GM21367 (cell line): ENCODE measurements around the gene TMSB10.
"Not testable (repeated sequence)": the region's sequence is repeated elsewhere in the genome, so short reads cannot be mapped to it uniquely, and the experiment has no call there.

Source experiments
- ATAC-seq: cut with Tn5 transposase; IDR thresholded peaks from one replicate; pipeline ENCODE4 v1.9.1; 2021; ENCODE audit not compliant: unreplicated experiment

Gene TMSB10

DNA sequence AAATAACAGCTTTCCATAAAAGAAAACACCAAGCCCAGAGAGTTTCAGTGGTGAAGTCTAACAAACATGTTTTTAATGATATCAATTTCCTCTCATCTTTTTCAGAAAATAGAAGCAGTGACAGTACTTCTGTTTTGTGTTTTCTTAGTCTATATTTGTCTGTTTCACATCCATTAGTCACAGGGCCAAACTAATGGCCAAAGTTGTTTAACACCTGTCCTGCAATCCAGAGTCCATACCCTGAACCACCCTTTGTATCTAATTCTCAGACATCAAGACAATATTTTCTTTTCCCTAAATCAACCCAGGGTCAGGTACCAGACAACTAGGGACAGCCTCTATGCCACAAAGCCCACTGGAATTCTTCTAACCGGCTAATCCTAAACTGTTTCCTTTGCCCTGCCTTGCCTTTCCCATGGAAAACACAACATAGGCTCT lies 25.9 kb downstream of the TMSB10 start:
- peak; percentile 54 for ATAC-seq

DNA sequence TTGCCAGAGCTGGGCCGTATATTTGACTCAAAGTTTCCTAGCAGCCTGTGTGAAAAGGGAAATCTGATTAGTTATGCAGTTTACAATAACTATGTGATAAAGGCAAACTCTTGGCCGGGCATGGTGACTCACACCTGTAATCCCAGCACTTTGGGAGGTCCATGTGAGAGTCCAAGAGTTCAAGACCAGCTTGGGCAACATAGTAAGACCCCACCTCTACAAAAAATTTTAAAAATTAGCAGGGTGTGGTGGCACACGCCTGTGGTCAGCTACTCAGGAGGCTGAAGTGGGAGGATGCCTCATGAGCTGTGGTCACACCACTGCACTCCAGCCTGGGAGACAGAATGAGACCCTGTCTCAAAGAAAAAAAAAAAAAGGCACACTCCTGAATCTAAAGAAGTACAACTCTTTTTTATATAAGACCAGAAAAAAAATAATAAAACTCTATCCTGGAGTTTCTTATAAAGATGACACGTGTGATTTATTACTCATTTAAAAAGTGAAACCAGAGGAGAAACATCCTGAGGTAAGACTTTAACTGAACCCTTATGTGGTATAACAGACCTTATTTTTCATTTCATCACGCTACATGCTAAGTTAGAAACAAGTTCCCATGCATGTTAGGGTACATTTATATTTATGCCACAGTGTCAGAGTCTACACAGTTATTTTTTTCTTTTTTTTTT lies 32.9 kb downstream of the TMSB10 start:
- peak; percentile 30 for ATAC-seq

GRCh38 chr2:84939426-84940087 lies 34.1 kb downstream of the TMSB10 start:
- peak; percentile 68 for ATAC-seq

DNA sequence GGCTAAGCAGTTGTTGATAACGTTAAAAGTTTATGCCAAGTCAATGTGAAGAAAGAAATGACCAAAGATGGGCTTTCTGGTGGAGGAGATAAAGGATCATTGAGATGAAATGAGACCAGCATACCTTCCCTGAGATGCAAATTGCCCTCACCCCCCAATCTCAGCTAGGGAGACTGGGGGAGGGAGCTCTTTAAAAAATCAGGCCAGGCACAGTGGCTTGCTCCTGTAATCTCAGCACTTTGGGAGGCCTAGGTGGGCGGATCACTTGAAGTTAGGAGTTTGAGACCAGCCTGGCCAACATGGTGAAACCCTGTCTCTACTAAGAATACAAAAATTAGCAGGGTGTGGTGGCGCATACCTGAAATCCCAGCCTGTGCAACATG lies 34.6 kb downstream of the TMSB10 start:
- ATAC-seq: peak; percentile 3

DNA sequence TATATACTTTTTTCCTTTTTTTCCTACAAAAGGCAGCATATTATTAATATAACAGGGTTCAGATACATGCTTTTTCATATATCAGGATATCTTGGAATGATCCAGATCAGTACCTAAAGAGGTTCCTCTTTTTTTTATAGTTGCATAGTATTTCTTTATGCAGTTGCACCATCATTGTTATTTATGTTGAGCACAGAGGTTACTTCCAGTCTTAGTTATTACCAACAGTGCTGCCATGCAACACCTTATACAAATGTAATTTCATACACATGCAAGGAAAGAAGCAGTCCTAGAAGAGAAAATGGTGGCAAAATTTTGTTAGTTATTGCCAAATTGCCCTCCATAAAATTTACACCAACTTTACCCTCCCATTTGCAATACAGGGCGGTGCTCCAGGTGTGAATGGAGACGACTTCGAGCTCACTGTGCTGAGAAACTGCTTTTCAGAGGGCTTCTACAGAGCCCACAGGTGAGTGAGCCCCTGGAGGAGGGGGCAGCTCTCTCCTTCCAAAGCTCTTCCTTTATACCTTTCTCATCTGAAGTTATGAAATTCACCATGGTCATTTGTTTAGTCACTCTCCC lies 35.5 kb downstream of the TMSB10 start:
- ATAC-seq: no peak

DNA sequence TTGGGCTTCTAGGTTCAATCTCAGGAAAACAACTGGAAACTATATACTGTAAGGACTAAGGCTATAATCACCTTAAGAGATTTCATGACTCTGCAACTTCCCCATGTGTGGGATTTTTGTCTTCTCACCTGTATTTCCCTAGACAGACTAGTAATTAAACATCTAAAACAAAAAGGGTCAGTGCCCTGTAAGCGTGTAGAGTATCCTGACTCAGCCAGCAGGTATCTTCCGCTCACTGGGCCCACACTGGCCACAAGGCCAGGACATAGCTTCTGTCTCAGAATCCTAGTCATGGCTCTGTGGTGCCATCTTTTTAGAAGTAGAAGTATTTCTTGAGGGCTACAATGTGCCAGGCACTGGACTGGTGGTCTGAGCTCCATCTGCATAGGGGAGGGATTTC lies 36.7 kb downstream of the TMSB10 start:
- no peak for ATAC-seq

- peak; percentile 34 for ATAC-seq
Measured at GRCh38 chr2:84942964-84943421, 37.5 kb downstream of the TMSB10 start.

DNA sequence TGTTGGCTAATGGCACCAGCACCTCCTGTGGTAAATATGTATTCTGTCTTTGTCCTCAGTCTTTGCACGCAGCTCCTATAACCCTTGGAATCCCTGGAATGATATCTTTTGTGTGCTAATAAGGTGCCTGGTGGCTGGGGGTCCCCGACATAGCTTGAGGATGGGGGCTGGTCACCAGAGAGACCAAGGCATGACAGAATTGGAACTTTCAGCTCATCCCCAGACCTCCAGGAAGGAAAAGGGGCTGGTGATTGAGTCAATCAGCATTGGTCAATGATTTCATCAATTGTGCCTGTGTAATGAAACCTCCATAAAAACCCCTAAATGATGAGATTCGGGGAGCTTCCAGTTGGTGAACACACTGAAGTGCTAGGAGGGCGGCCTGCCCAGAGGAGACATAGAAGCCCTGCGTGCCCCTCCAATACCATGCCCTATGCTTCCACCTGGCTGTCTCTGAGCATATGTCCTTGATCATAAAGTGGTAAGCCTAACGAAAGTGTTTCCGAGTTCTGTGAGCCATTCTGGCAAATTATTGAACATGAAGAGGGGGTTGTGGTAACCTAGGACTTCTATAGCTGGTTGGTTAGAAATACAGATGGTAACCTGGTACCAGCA lies 38.9 kb downstream of the TMSB10 start:
- no peak for ATAC-seq

- not testable (repeated sequence) for ATAC-seq
Measured at GRCh38 chr2:84945838-84946203, 40.4 kb downstream of the TMSB10 start.

GRCh38 chr2:84946204-84947009 lies 41.0 kb downstream of the TMSB10 start:
- ATAC-seq: peak; percentile 67

GRCh38 chr2:84947010-84947593 lies 41.6 kb downstream of the TMSB10 start:
- no peak for ATAC-seq

DNA sequence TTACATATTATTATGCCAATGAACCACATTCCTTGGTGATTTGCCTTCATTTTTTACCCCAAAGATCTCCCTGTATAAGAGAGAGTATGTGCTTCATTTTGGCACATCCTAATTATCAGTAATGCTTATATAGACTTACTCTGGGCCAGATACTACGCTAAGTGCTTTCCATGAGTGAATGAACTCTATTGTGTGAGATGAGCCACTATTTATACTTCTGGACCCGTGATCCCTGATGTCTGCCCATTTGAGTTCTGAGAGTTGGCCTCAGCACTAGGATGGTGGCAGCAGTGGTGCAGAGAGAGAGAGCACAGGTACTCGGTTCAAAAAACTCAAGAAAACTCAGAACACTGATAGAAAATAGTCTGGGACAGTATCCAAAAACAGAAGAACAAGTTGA lies 48.1 kb downstream of the TMSB10 start:
- no peak for ATAC-seq

- no peak for ATAC-seq
Measured at GRCh38 chr2:84954329-84954728, 48.9 kb downstream of the TMSB10 start.
